OCI-LY7 (cell line): ENCODE measurements around the gene AKIRIN2. TPM values are rescaled to one million over a fixed set of nuclear protein-coding genes. Genes with fewer than 3 reads are reported as not detected.
"Not testable (repeated sequence)": the region's sequence is repeated elsewhere in the genome, so short reads cannot be mapped to it uniquely, and the experiment has no call there.

ENCODE experiments used
- BruUV-seq: library from RNA; stranded (reverse); fragments of 400-500 nt; replicated peaks from 2 replicates; lab custom pipeline; 2021; lab: Mats Ljungman, UMichigan
- CTCF ChIA-PET: fragments of 300-600 bp; sonication (Branson Sonifier 250); formaldehyde crosslinking; loops from one replicate; lab custom pipeline; 2022; ENCODE audit warnings: antibody characterized with exemption; ENCODE audit not compliant: unreplicated experiment; lab: Charles Lee
- POLR2A ChIA-PET: fragments of 300-600 bp; sonication (Branson Sonifier 250); formaldehyde crosslinking; loops from one replicate; lab custom pipeline; 2022; ENCODE audit warnings: antibody characterized with exemption; lab: Charles Lee
- DNase-seq: peaks from one replicate; pipeline ENCODE4 v3.0.0-alpha.2; 2015; ENCODE audit warnings: low spot score
- H2AFZ ChIP-seq: fragments of 200-600 bp; sonication (generic), shearing (Covaris generic); 2 replicates; pipeline ENCODE4 v1.6.1; 2014; ENCODE audit warnings: mild to moderate bottlenecking, antibody characterized with exemption, low read length, moderate library complexity
- H3K27ac ChIP-seq: fragments of 200-600 bp; sonication (generic); 2 replicates; pipeline ENCODE4 v1.5.1; 2014; ENCODE audit warnings: mixed run types, low read depth, mild to moderate bottlenecking, moderate library complexity, low read length, inconsistent platforms; ENCODE audit not compliant: poor library complexity, severe bottlenecking
- H3K36me3 ChIP-seq: fragments of 200-600 bp; sonication (generic); 2 replicates; pipeline ENCODE4 v1.6.1; 2014; ENCODE audit warnings: mild to moderate bottlenecking, antibody characterized with exemption, low read length, moderate library complexity, mixed read lengths; ENCODE audit not compliant: insufficient read depth
- H3K4me1 ChIP-seq: fragments of 200-600 bp; sonication (generic); 2 replicates; pipeline ENCODE4 v1.5.1; 2014; ENCODE audit warnings: mild to moderate bottlenecking, low read length; ENCODE audit not compliant: insufficient read depth, poor library complexity, severe bottlenecking
- H3K4me2 ChIP-seq: fragments of 200-600 bp; sonication (generic); 2 replicates; pipeline ENCODE4 v1.6.1; 2014; ENCODE audit warnings: mild to moderate bottlenecking, low read length
- H3K4me3 ChIP-seq: fragments of 200-600 bp; sonication (generic); 2 replicates; pipeline ENCODE4 v1.5.1; 2014; ENCODE audit warnings: mild to moderate bottlenecking, low read depth, low read length; ENCODE audit not compliant: poor library complexity, severe bottlenecking
- H3K79me2 ChIP-seq: fragments of 200-600 bp; sonication (generic); 2 replicates; pipeline ENCODE4 v1.6.1; 2016; ENCODE audit warnings: low read depth, mild to moderate bottlenecking, low read length, moderate library complexity, mixed read lengths; ENCODE audit not compliant: insufficient read depth
- H3K9me2 ChIP-seq: fragments of 200-600 bp; sonication (generic); 2 replicates; pipeline ENCODE4 v1.6.1; 2016; ENCODE audit warnings: mild to moderate bottlenecking, low read length, mixed read lengths; ENCODE audit not compliant: insufficient read depth
- H3K9me3 ChIP-seq: fragments of 200-600 bp; sonication (generic); 2 replicates; pipeline ENCODE4 v1.6.1; 2014; ENCODE audit warnings: mild to moderate bottlenecking, mixed run types, low read length, mixed read lengths
- H4K20me1 ChIP-seq: fragments of 200-600 bp; sonication (generic); 2 replicates; pipeline ENCODE4 v1.6.1; 2014; ENCODE audit warnings: mild to moderate bottlenecking, antibody characterized with exemption, low read length, moderate library complexity, mixed read lengths; ENCODE audit not compliant: insufficient read depth
- EZH2phosphoT487 ChIP-seq: fragments of 200-600 bp; sonication (generic); IDR thresholded peaks from 2 replicates; pipeline ENCODE4 v1.6.1; 2018; ENCODE audit warnings: low read depth, borderline replicate concordance, mild to moderate bottlenecking, mixed run types, antibody characterized with exemption, low read length, moderate library complexity, mixed read lengths
- intact Hi-C: fragments of 100-400 bp; cut with micrococcal nuclease; formaldehyde crosslinking; loops from one replicate; pipeline ENCODE4 v1.10.0; 2022; ENCODE audit not compliant: unreplicated experiment
- total RNA-seq, 2 experiments: library from RNA; depleted of rRNA in 1 of 2; stranded (reverse); fragments of >200 nt in 1 of 2; shearing (Covaris generic) in 1 of 2; gene quantifications; 2 replicates each; pipeline ENCODE4 v1.2.3, GENCODE V29; 2014 to 2022
- TF ChIP-seq, protein P1 (sequence below): fragments of 200-600 bp; sonication (generic); conservative IDR thresholded peaks from 2 replicates; pipeline ENCODE4 v1.5.1; 2014; ENCODE audit warnings: mild to moderate bottlenecking, antibody characterized with exemption, low read length, moderate library complexity, mixed read lengths

The AKIRIN2 gene
- total RNA-seq, 2 experiments from 2014 or later = 70.4 to 127 TPM

DNA sequence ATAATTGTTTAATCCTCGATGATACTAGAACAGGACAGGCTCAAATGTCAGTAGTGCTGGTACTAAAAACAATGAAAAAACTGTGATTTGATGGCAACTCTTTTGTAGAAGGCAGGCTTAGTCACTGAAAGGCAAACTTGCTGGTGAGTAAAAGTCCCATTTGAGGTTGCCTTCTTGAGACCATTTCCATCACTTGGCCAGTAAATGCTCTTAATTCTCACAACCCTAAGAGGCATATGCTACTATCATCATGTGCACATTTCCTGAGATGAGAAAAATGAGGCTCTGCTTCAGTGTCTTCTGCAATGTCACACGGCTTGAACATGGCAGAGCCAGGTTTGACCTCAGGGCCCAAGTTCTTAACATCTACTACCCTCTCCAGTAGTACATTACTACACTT, 9.9 kb downstream of the AKIRIN2 start:
- H3K4me3 ChIP-seq = no peak overlapping the region
- peaks cover 53% of the 10 kb centered on the region for H3K4me1 ChIP-seq
- TF ChIP-seq, protein P1, sequence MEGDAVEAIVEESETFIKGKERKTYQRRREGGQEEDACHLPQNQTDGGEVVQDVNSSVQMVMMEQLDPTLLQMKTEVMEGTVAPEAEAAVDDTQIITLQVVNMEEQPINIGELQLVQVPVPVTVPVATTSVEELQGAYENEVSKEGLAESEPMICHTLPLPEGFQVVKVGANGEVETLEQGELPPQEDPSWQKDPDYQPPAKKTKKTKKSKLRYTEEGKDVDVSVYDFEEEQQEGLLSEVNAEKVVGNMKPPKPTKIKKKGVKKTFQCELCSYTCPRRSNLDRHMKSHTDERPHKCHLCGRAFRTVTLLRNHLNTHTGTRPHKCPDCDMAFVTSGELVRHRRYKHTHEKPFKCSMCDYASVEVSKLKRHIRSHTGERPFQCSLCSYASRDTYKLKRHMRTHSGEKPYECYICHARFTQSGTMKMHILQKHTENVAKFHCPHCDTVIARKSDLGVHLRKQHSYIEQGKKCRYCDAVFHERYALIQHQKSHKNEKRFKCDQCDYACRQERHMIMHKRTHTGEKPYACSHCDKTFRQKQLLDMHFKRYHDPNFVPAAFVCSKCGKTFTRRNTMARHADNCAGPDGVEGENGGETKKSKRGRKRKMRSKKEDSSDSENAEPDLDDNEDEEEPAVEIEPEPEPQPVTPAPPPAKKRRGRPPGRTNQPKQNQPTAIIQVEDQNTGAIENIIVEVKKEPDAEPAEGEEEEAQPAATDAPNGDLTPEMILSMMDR = no peak
- no peak for TF ChIP-seq EZH2phosphoT487
- intact Hi-C loops = no loop called here
- no peak overlapping the region for H2AFZ ChIP-seq
- H3K4me2 ChIP-seq = peak overlapping the region; percentile 25; the same call in 1 of the 2 replicates
- no TSS peak for BruUV-seq
- H3K9me3 ChIP-seq = no peaks in the 10 kb centered on the region
- ChIA-PET POLR2A (interaction anchor here (0.7 to 0.8 kb wide), 2 partner anchors 10 to 106 kb away, joined by 4 read pairs; no protein-coding TSS in a partner anchor), CTCF (no interaction called here)
- peaks cover 37% of the 10 kb centered on the region for H4K20me1 ChIP-seq
- no peaks in the 10 kb centered on the region for H3K9me2 ChIP-seq
- no peak for DNase-seq
- peaks cover 95% of the 10 kb centered on the region for H3K36me3 ChIP-seq
- H3K79me2 ChIP-seq = peaks cover 100% of the 10 kb centered on the region
- no peak overlapping the region for H3K27ac ChIP-seq

- H2AFZ ChIP-seq = no peak overlapping the region
- H3K9me2 ChIP-seq = no peaks in the 10 kb centered on the region
- H3K9me3 ChIP-seq = no peaks in the 10 kb centered on the region
- ChIA-PET CTCF (no interaction called here), POLR2A (interaction anchor here (0.9 to 1.9 kb wide), 3 partner anchors 9 to 473 kb away, joined by 3 to 15 read pairs (median 3); partner anchors contain the start of gene AKIRIN2)
- intact Hi-C loops = no loop called here
- DNase-seq = no peak
- H3K4me2 ChIP-seq = no peak overlapping the region
- H3K4me3 ChIP-seq = no peak overlapping the region
- BruUV-seq = no TSS peak
- H3K4me1 ChIP-seq = peaks cover 39% of the 10 kb centered on the region
- H3K36me3 ChIP-seq = peaks cover 99% of the 10 kb centered on the region
- TF ChIP-seq EZH2phosphoT487 = no peak
- TF ChIP-seq, protein P1 = no peak
- no peak overlapping the region for H3K27ac ChIP-seq
- H3K79me2 ChIP-seq = peaks cover 100% of the 10 kb centered on the region
- peaks cover 31% of the 10 kb centered on the region for H4K20me1 ChIP-seq
Measured at GRCh38 chr6:87690441-87690840, 11.6 kb downstream of the AKIRIN2 start.

- H3K27ac ChIP-seq, DNase-seq, CTCF ChIA-PET, H2AFZ ChIP-seq, intact Hi-C loops, H3K4me2 ChIP-seq, H3K4me3 ChIP-seq, H3K9me2 ChIP-seq, H3K9me3 ChIP-seq, BruUV-seq: not testable (repeated sequence)
- Histone ChIP-seq H3K79me2 (peaks cover 100% of the 10 kb centered on the region), H4K20me1 (peaks cover 24% of the 10 kb centered on the region), H3K4me1 (peaks cover 15% of the 10 kb centered on the region), H3K36me3 (peaks cover 99% of the 10 kb centered on the region)
- POLR2A ChIA-PET = interaction anchor here (0.6 to 1.4 kb wide), 10 partner anchors 11 to 613 kb away, joined by 3 to 15 read pairs (median 3); partner anchors contain the start of gene AKIRIN2
Measured at GRCh38 chr6:87687893-87688292, 14.1 kb downstream of the AKIRIN2 start.
